Upper lobe of right lung (tissue), 1 donor: ENCODE data around the gene KLRD1. TPM values are rescaled to one million over a fixed set of nuclear protein-coding genes. Genes with fewer than 3 reads are reported as not detected.

Experiments
- ATAC-seq: fragments of 200-7000 bp; cut with Tn5 transposase; one replicate; pipeline ENCODE4 v1.9.1; 2020; ENCODE audit warnings: mild to moderate bottlenecking, moderate library complexity
- DNase-seq: peaks from one replicate; pipeline ENCODE4 v3.0.0-alpha.2; 2020
- H3K27ac ChIP-seq: fragments of 200-600 bp; one replicate; pipeline ENCODE4 v1.8.0; 2022
- H3K27me3 ChIP-seq: fragments of 200-600 bp; one replicate; pipeline ENCODE4 v1.8.0; 2022; ENCODE audit warnings: mild to moderate bottlenecking
- H3K36me3 ChIP-seq: fragments of 200-600 bp; one replicate; pipeline ENCODE4 v1.8.0; 2022
- H3K4me1 ChIP-seq: fragments of 200-600 bp; one replicate; pipeline ENCODE4 v1.8.0; 2022
- H3K4me3 ChIP-seq: fragments of 200-600 bp; one replicate; pipeline ENCODE4 v1.8.0; 2022; ENCODE audit warnings: mild to moderate bottlenecking
- H3K9me3 ChIP-seq: fragments of 200-600 bp; one replicate; pipeline ENCODE4 v1.8.0; 2022
- CTCF ChIP-seq: fragments of 200-600 bp; IDR thresholded peaks from one replicate; pipeline ENCODE4 v1.8.0; 2022; ENCODE audit warnings: antibody characterized with exemption
- intact Hi-C: fragments of 100-400 bp; cut with DNase I; formaldehyde crosslinking; loops from one replicate; pipeline ENCODE4 v1.11.0; 2022
- total RNA-seq: library from RNA; stranded (reverse); fragmentation: NEBNext Ultra II Directional; extraction: Animal tissue kit (Norgen Biotek cat#: 25700); gene quantifications from one replicate; pipeline ENCODE4 v1.2.1, GENCODE V29; 2021
- donor health status: DM: no; HTN: yes; CAD: no; lungs with severe emphysema.

KLRD1 gene
- total RNA-seq, 1 donor from 2014 or later: 13.3 TPM

- no peaks in the 10 kb centered on the region for H3K9me3 ChIP-seq
- no peaks in the 10 kb centered on the region for H3K27me3 ChIP-seq
- no peak for DNase-seq
- no peak overlapping the region for H3K4me3 ChIP-seq
- no peaks in the 10 kb centered on the region for H3K4me1 ChIP-seq
- H3K27ac ChIP-seq: no peak overlapping the region
- ATAC-seq: no peak
- intact Hi-C loops: no loop called here
- no peaks in the 10 kb centered on the region for H3K36me3 ChIP-seq
- TF ChIP-seq CTCF: no peak
These were observed 27.7 kb upstream of the KLRD1 start for GRCh38 chr12:10279937-10280336.

- no peaks in the 10 kb centered on the region for H3K36me3 ChIP-seq
- no peak for DNase-seq
- no peak for ATAC-seq
- H3K27me3 ChIP-seq: no peaks in the 10 kb centered on the region
- no peak overlapping the region for H3K27ac ChIP-seq
- TF ChIP-seq CTCF: no peak
- H3K4me3 ChIP-seq: no peak overlapping the region
- intact Hi-C loops: no loop called here
- no peaks in the 10 kb centered on the region for H3K9me3 ChIP-seq
- no peaks in the 10 kb centered on the region for H3K4me1 ChIP-seq
These were observed 24.6 kb upstream of the KLRD1 start for GRCh38 chr12:10283027-10283426.

- H3K27ac ChIP-seq: no peak overlapping the region
- no peaks in the 10 kb centered on the region for H3K4me1 ChIP-seq
- TF ChIP-seq CTCF: no peak
- no peak overlapping the region for H3K4me3 ChIP-seq
- no peaks in the 10 kb centered on the region for H3K36me3 ChIP-seq
- no peaks in the 10 kb centered on the region for H3K9me3 ChIP-seq
- no peak for DNase-seq
- H3K27me3 ChIP-seq: no peaks in the 10 kb centered on the region
- intact Hi-C loops: no loop called here
- peak; percentile 41 for ATAC-seq
These were observed 21.8 kb upstream of the KLRD1 start for GRCh38 chr12:10285919-10286318.

- H3K4me3 ChIP-seq: no peak overlapping the region
- no peak for TF ChIP-seq CTCF
- no peaks in the 10 kb centered on the region for H3K9me3 ChIP-seq
- H3K4me1 ChIP-seq: no peaks in the 10 kb centered on the region
- no peak for DNase-seq
- no peak for ATAC-seq
- intact Hi-C loops: no loop called here
- no peaks in the 10 kb centered on the region for H3K27me3 ChIP-seq
- no peak overlapping the region for H3K27ac ChIP-seq
- no peaks in the 10 kb centered on the region for H3K36me3 ChIP-seq
These were observed 18.5 kb upstream of the KLRD1 start for GRCh38 chr12:10289005-10289754.

GRCh38 chr12:10291030-10291429 lies 16.6 kb upstream of the KLRD1 start:
- Histone ChIP-seq H3K9me3 (no peaks in the 10 kb centered on the region), H3K4me1 (no peaks in the 10 kb centered on the region), H3K4me3 (no peak overlapping the region), H3K36me3 (no peaks in the 10 kb centered on the region), H3K27me3 (no peaks in the 10 kb centered on the region), H3K27ac (no peak overlapping the region)
- no peak for DNase-seq
- intact Hi-C loops: no loop called here
- no peak for TF ChIP-seq CTCF
- ATAC-seq: no peak

GRCh38 chr12:10293151-10293550 lies 14.5 kb upstream of the KLRD1 start:
- no peak overlapping the region for H3K27ac ChIP-seq
- H3K4me3 ChIP-seq: no peak overlapping the region
- intact Hi-C loops: no loop called here
- no peak for TF ChIP-seq CTCF
- H3K4me1 ChIP-seq: no peaks in the 10 kb centered on the region
- H3K27me3 ChIP-seq: no peaks in the 10 kb centered on the region
- H3K36me3 ChIP-seq: no peaks in the 10 kb centered on the region
- DNase-seq (no peak), ATAC-seq (no peak)
- no peaks in the 10 kb centered on the region for H3K9me3 ChIP-seq
